ENCODE measurements around the gene ZNF438. TPM values are rescaled to one million over a fixed set of nuclear protein-coding genes. Genes with fewer than 3 reads are reported as not detected.

ZNF438 gene
- polyA plus RNA-seq, 3 donors: 5.4 to 11.1 (median 9.3) TPM

- no peaks in the 10 kb centered on the region for H3K36me3 Mint-ChIP-seq
- no peak overlapping the region for H3K4me3 Mint-ChIP-seq
- TF ChIP-seq CTCF (IDR thresholded peaks at IDR 0.05): no peak
- intact Hi-C loops (cut with micrococcal nuclease): no loop called here
- peak overlapping the region in 1 of 7 donors; percentile 1 for H3K27ac Mint-ChIP-seq
- H3K36me3 ChIP-seq (replicated peaks in 1 of 2; ENCODE audit: control insufficient read depth in 1 of 2, insufficient read depth in 2 of 2, low read length in 2 of 2): no peaks in the 10 kb centered on the region
- H3K9ac ChIP-seq (ENCODE audit: insufficient read depth, low read length, poor library complexity, severe bottlenecking): no peak overlapping the region
- no peak for DNase-seq
- no peaks in the 10 kb centered on the region for H4K20me1 ChIP-seq (ENCODE audit: insufficient read depth, low read length)
- H3K27me3 ChIP-seq (ENCODE audit: control insufficient read depth in 2 of 2, insufficient read depth in 2 of 2, low read length in 2 of 2): no peaks in the 10 kb centered on the region
- H3K27me3 Mint-ChIP-seq (ENCODE audit: low read depth in 3 of 3): peaks cover 0 to 5% (median 1%) of the 10 kb centered on the region in 3 donors
- no CpG with 5 or more reads among the region's 4 CpGs for WGBS (ENCODE audit: insufficient coverage)
- no peaks in the 10 kb centered on the region for H3K79me2 ChIP-seq (ENCODE audit: insufficient read depth, low read length)
- no peak overlapping the region for H2AFZ ChIP-seq (ENCODE audit: insufficient read depth, low read depth, low read length, poor library complexity, severe bottlenecking)
- no peak overlapping the region for H3K27ac ChIP-seq (ENCODE audit: low read depth in 1 of 2, low read length in 2 of 2)
- H3K4me2 ChIP-seq (replicated peaks; ENCODE audit: extremely low read depth, low read length, poor library complexity, severe bottlenecking): no peak overlapping the region
- no peaks in the 10 kb centered on the region for H3K9me3 ChIP-seq (replicated peaks in 1 of 2; ENCODE audit: control insufficient read depth in 1 of 2, insufficient read depth in 1 of 2, low read length in 2 of 2)
- H3K4me1 Mint-ChIP-seq: peaks cover 2% of the 10 kb centered on the region
- peaks cover 0 to 2% (median 0%) of the 10 kb centered on the region in 7 donors for H3K9me3 Mint-ChIP-seq
- H3K4me3 ChIP-seq (replicated peaks in 1 of 3; ENCODE audit: low read depth in 2 of 3, low read length in 3 of 3): no peak overlapping the region
- no peaks in the 10 kb centered on the region for H3K4me1 ChIP-seq (ENCODE audit: control insufficient read depth in 1 of 2, insufficient read depth in 2 of 2, low read length in 2 of 2)
Measured at GRCh38 chr10:31070025-31070424, 38.4 kb upstream of the ZNF438 start.

GRCh38 chr10:31069411-31069810 is 37.7 kb upstream of the ZNF438 start:
- DNase-seq: no peak
- H3K36me3 Mint-ChIP-seq: no peaks in the 10 kb centered on the region
- H3K4me1 Mint-ChIP-seq: peaks cover 2% of the 10 kb centered on the region
- Histone ChIP-seq H2AFZ (ENCODE audit: insufficient read depth, low read depth, low read length, poor library complexity, severe bottlenecking) (no peak overlapping the region), H3K27me3 (ENCODE audit: control insufficient read depth in 2 of 2, insufficient read depth in 2 of 2, low read length in 2 of 2) (no peaks in the 10 kb centered on the region), H3K79me2 (ENCODE audit: insufficient read depth, low read length) (no peaks in the 10 kb centered on the region), H3K9ac (ENCODE audit: insufficient read depth, low read length, poor library complexity, severe bottlenecking) (no peak overlapping the region), H3K36me3 (replicated peaks in 1 of 2; ENCODE audit: control insufficient read depth in 1 of 2, insufficient read depth in 2 of 2, low read length in 2 of 2) (no peaks in the 10 kb centered on the region), H4K20me1 (ENCODE audit: insufficient read depth, low read length) (no peaks in the 10 kb centered on the region), H3K4me1 (ENCODE audit: control insufficient read depth in 1 of 2, insufficient read depth in 2 of 2, low read length in 2 of 2) (no peaks in the 10 kb centered on the region), H3K27ac (ENCODE audit: low read depth in 1 of 2, low read length in 2 of 2) (no peak overlapping the region), H3K9me3 (replicated peaks in 1 of 2; ENCODE audit: control insufficient read depth in 1 of 2, insufficient read depth in 1 of 2, low read length in 2 of 2) (no peaks in the 10 kb centered on the region), H3K4me2 (replicated peaks; ENCODE audit: extremely low read depth, low read length, poor library complexity, severe bottlenecking) (no peak overlapping the region), H3K4me3 (replicated peaks in 1 of 3; ENCODE audit: low read depth in 2 of 3, low read length in 3 of 3) (no peak overlapping the region)
- no CpG with 5 or more reads among the region's 3 CpGs for WGBS (ENCODE audit: insufficient coverage)
- H3K9me3 Mint-ChIP-seq: peaks cover 0 to 2% (median 0%) of the 10 kb centered on the region in 7 donors
- no peak overlapping the region for H3K27ac Mint-ChIP-seq
- H3K27me3 Mint-ChIP-seq (ENCODE audit: low read depth in 3 of 3): peaks cover 0 to 5% (median 1%) of the 10 kb centered on the region in 3 donors
- no peak overlapping the region for H3K4me3 Mint-ChIP-seq
- no peak for TF ChIP-seq CTCF (IDR thresholded peaks at IDR 0.05)
- intact Hi-C loops (cut with micrococcal nuclease): no loop called here
